Ureter (tissue), 1 donor: ENCODE data around the gene C11orf21. TPM values are rescaled to one million over a fixed set of nuclear protein-coding genes. Genes with fewer than 3 reads are reported as not detected.
A peak's percentile ranks its signal among the peaks of the same experiment; 100 is the strongest.

Experiments
- DNase-seq: peaks from one replicate; pipeline ENCODE4 v3.0.0-alpha.2; 2020; ENCODE audit warnings: low spot score
- total RNA-seq: library from RNA; stranded (reverse); gene quantifications from one replicate; pipeline ENCODE4 v1.2.4, GENCODE V29; 2023
- donor health status: DM: yes; HTN: yes; CAD: no.

C11orf21 gene
- total RNA-seq, 1 donor from 2014 or later = 2.3 TPM

GRCh38 chr11:2296913-2297622 lies 4.7 kb downstream of the C11orf21 start:
- peak; percentile 40 for DNase-seq

GRCh38 chr11:2295971-2296912 lies 5.5 kb downstream of the C11orf21 start:
- DNase-seq = no peak

- no peak for DNase-seq
Measured at GRCh38 chr11:2294926-2295290, 6.8 kb downstream of the C11orf21 start.

- DNase-seq = peak; percentile 26
Measured at GRCh38 chr11:2293984-2294925, 7.5 kb downstream of the C11orf21 start.

- no peak for DNase-seq
Measured at GRCh38 chr11:2293531-2293971, 8.2 kb downstream of the C11orf21 start.

GRCh38 chr11:2290351-2290841 lies 11.3 kb downstream of the C11orf21 start:
- no peak for DNase-seq

GRCh38 chr11:2289859-2290258 lies 11.9 kb downstream of the C11orf21 start:
- DNase-seq = no peak

GRCh38 chr11:2289350-2289749 lies 12.4 kb downstream of the C11orf21 start:
- DNase-seq = no peak

- DNase-seq = peak; percentile 41
Measured at GRCh38 chr11:2287091-2287490, 14.6 kb downstream of the C11orf21 start.

- peak; percentile 26 for DNase-seq
Measured at GRCh38 chr11:2286350-2286749, 15.4 kb downstream of the C11orf21 start.

GRCh38 chr11:2280208-2280607 lies 21.5 kb downstream of the C11orf21 start:
- no peak for DNase-seq

- DNase-seq = no peak
Measured at GRCh38 chr11:2277933-2278523, 23.7 kb downstream of the C11orf21 start.

GRCh38 chr11:2277008-2277346 lies 24.7 kb downstream of the C11orf21 start:
- peak; percentile 37 for DNase-seq

- DNase-seq = no peak
Measured at GRCh38 chr11:2276280-2277007, 25.3 kb downstream of the C11orf21 start.

- DNase-seq = no peak
Measured at GRCh38 chr11:2275334-2276279, 26.1 kb downstream of the C11orf21 start.

GRCh38 chr11:2273771-2274170 lies 27.9 kb downstream of the C11orf21 start:
- peak; percentile 54 for DNase-seq

GRCh38 chr11:2273311-2273710 lies 28.4 kb downstream of the C11orf21 start:
- DNase-seq = no peak

GRCh38 chr11:2272946-2273280 lies 28.8 kb downstream of the C11orf21 start:
- DNase-seq = no peak

GRCh38 chr11:2272228-2272945 lies 29.3 kb downstream of the C11orf21 start:
- no peak for DNase-seq
